ENCODE results near the gene ADAMTSL4. TPM values are rescaled to one million over a fixed set of nuclear protein-coding genes. Genes with fewer than 3 reads are reported as not detected.
A peak's percentile ranks its signal among the peaks of the same experiment; 100 is the strongest.

The ADAMTSL4 gene
- total and polyA plus RNA-seq, 9 donors: 20.2 to 56.0 (median 43.5) TPM

GRCh38 chr1:150514260-150514659, 34.9 kb upstream of the ADAMTSL4 start:
- peaks cover 11% of the 10 kb centered on the region for H3K36me3 ChIP-seq (ENCODE audit: control insufficient read depth, insufficient read depth, low read length)
- whole genome bisulfite sequencing (ENCODE audit: insufficient coverage): 90% methylated on average over 9 of the region's 9 CpGs
- no peaks in the 10 kb centered on the region for H3K27me3 ChIP-seq (ENCODE audit: control insufficient read depth, insufficient read depth, low read length)
- H3K4me3 ChIP-seq (ENCODE audit: low read length): no peak overlapping the region
- no peak overlapping the region for H3K27ac ChIP-seq (ENCODE audit: low read length)
- no peaks in the 10 kb centered on the region for H3K9me3 ChIP-seq (replicated peaks; ENCODE audit: control insufficient read depth, low read depth, low read length)
- peaks cover 30% of the 10 kb centered on the region for H3K4me1 ChIP-seq (ENCODE audit: control insufficient read depth, insufficient read depth, low read length)
- DNase-seq: no peak

GRCh38 chr1:150514913-150515327, 34.3 kb upstream of the ADAMTSL4 start:
- peaks cover 30% of the 10 kb centered on the region for H3K4me1 ChIP-seq (ENCODE audit: control insufficient read depth, insufficient read depth, low read length)

GRCh38 chr1:150515328-150516049, 33.7 kb upstream of the ADAMTSL4 start, which contains the start of gene FALEC:
FALEC (plus strand) TSS chr1:150515752.
- DNase-seq: peak; percentile 98
- no peaks in the 10 kb centered on the region for H3K9me3 ChIP-seq (replicated peaks; ENCODE audit: control insufficient read depth, low read depth, low read length)
- peaks cover 30% of the 10 kb centered on the region for H3K4me1 ChIP-seq (ENCODE audit: control insufficient read depth, insufficient read depth, low read length)
- H3K4me3 ChIP-seq (ENCODE audit: low read length): peak within 1 kb of the TSS; percentile 76
- H3K36me3 ChIP-seq (ENCODE audit: control insufficient read depth, insufficient read depth, low read length): peaks cover 11% of the 10 kb centered on the region
- peak within 1 kb of the TSS; percentile 93 for H3K27ac ChIP-seq (ENCODE audit: low read length)
- WGBS (ENCODE audit: insufficient coverage): 0% methylated on average over 45 of the region's 54 CpGs
- H3K27me3 ChIP-seq (ENCODE audit: control insufficient read depth, insufficient read depth, low read length): no peaks in the 10 kb centered on the region

More at GRCh38 chr1:150514913-150515327, 34.3 kb upstream of the ADAMTSL4 start:
- Histone ChIP-seq H3K36me3 (ENCODE audit: control insufficient read depth, insufficient read depth, low read length) (peaks cover 11% of the 10 kb centered on the region), H3K9me3 (replicated peaks; ENCODE audit: control insufficient read depth, low read depth, low read length) (no peaks in the 10 kb centered on the region), H3K4me3 (ENCODE audit: low read length) (peak overlapping the region; percentile 76), H3K27me3 (ENCODE audit: control insufficient read depth, insufficient read depth, low read length) (no peaks in the 10 kb centered on the region), H3K27ac (ENCODE audit: low read length) (peak overlapping the region; percentile 93)
- 15% methylated on average over 18 of the region's 21 CpGs for WGBS (ENCODE audit: insufficient coverage)
- DNase-seq: no peak

GRCh38 chr1:150516050-150516591, 33.1 kb upstream of the ADAMTSL4 start:
- peak overlapping the region; percentile 72 for H3K27ac ChIP-seq (ENCODE audit: low read length)

GRCh38 chr1:150516616-150517015, 32.6 kb upstream of the ADAMTSL4 start:
- H3K4me3 ChIP-seq (ENCODE audit: low read length): no peak overlapping the region
- H3K27me3 ChIP-seq (ENCODE audit: control insufficient read depth, insufficient read depth, low read length): no peaks in the 10 kb centered on the region
- no peaks in the 10 kb centered on the region for H3K9me3 ChIP-seq (replicated peaks; ENCODE audit: control insufficient read depth, low read depth, low read length)
- peaks cover 30% of the 10 kb centered on the region for H3K4me1 ChIP-seq (ENCODE audit: control insufficient read depth, insufficient read depth, low read length)
- WGBS (ENCODE audit: insufficient coverage): no CpG with 5 or more reads among the region's 4 CpGs
- H3K36me3 ChIP-seq (ENCODE audit: control insufficient read depth, insufficient read depth, low read length): peaks cover under 1% of the 10 kb centered on the region
- no peak for DNase-seq
- peak overlapping the region; percentile 51 for H3K27ac ChIP-seq (ENCODE audit: low read length)

More at GRCh38 chr1:150516050-150516591, 33.1 kb upstream of the ADAMTSL4 start:
- 3% methylated on average over 11 of the region's 19 CpGs for whole genome bisulfite sequencing (ENCODE audit: insufficient coverage)
- peak overlapping the region; percentile 76 for H3K4me3 ChIP-seq (ENCODE audit: low read length)
- H3K9me3 ChIP-seq (replicated peaks; ENCODE audit: control insufficient read depth, low read depth, low read length): no peaks in the 10 kb centered on the region
- peak; percentile 56 for DNase-seq
- peaks cover 30% of the 10 kb centered on the region for H3K4me1 ChIP-seq (ENCODE audit: control insufficient read depth, insufficient read depth, low read length)
- H3K27me3 ChIP-seq (ENCODE audit: control insufficient read depth, insufficient read depth, low read length): no peaks in the 10 kb centered on the region
- H3K36me3 ChIP-seq (ENCODE audit: control insufficient read depth, insufficient read depth, low read length): peaks cover 5% of the 10 kb centered on the region

GRCh38 chr1:150521196-150521968, 27.8 kb upstream of the ADAMTSL4 start:
- DNase-seq: no peak

GRCh38 chr1:150525348-150525747, 23.9 kb upstream of the ADAMTSL4 start:
- Histone ChIP-seq H3K36me3 (ENCODE audit: control insufficient read depth, insufficient read depth, low read length) (no peaks in the 10 kb centered on the region), H3K27ac (ENCODE audit: low read length) (no peak overlapping the region), H3K4me3 (ENCODE audit: low read length) (no peak overlapping the region), H3K27me3 (ENCODE audit: control insufficient read depth, insufficient read depth, low read length) (no peaks in the 10 kb centered on the region), H3K4me1 (ENCODE audit: control insufficient read depth, insufficient read depth, low read length) (peaks cover 4% of the 10 kb centered on the region), H3K9me3 (replicated peaks; ENCODE audit: control insufficient read depth, low read depth, low read length) (no peaks in the 10 kb centered on the region)
- WGBS (ENCODE audit: insufficient coverage): 100% methylated on average over 2 of the region's 3 CpGs
- no peak for DNase-seq

More at GRCh38 chr1:150521196-150521968, 27.8 kb upstream of the ADAMTSL4 start:
- Histone ChIP-seq H3K4me3 (ENCODE audit: low read length) (no peak overlapping the region), H3K27me3 (ENCODE audit: control insufficient read depth, insufficient read depth, low read length) (no peaks in the 10 kb centered on the region), H3K36me3 (ENCODE audit: control insufficient read depth, insufficient read depth, low read length) (no peaks in the 10 kb centered on the region), H3K9me3 (replicated peaks; ENCODE audit: control insufficient read depth, low read depth, low read length) (no peaks in the 10 kb centered on the region), H3K4me1 (ENCODE audit: control insufficient read depth, insufficient read depth, low read length) (peaks cover 5% of the 10 kb centered on the region), H3K27ac (ENCODE audit: low read length) (no peak overlapping the region)
- no CpG with 5 or more reads among the region's 1 CpG for WGBS (ENCODE audit: insufficient coverage)

GRCh38 chr1:150528196-150528595, 21.0 kb upstream of the ADAMTSL4 start:
- no peak for DNase-seq
- H3K9me3 ChIP-seq (replicated peaks; ENCODE audit: control insufficient read depth, low read depth, low read length): no peaks in the 10 kb centered on the region
- no CpG with 5 or more reads among the region's 1 CpG for WGBS (ENCODE audit: insufficient coverage)
- H3K4me3 ChIP-seq (ENCODE audit: low read length): no peak overlapping the region
- no peaks in the 10 kb centered on the region for H3K27me3 ChIP-seq (ENCODE audit: control insufficient read depth, insufficient read depth, low read length)
- H3K27ac ChIP-seq (ENCODE audit: low read length): no peak overlapping the region
- H3K4me1 ChIP-seq (ENCODE audit: control insufficient read depth, insufficient read depth, low read length): peaks cover 16% of the 10 kb centered on the region
- no peaks in the 10 kb centered on the region for H3K36me3 ChIP-seq (ENCODE audit: control insufficient read depth, insufficient read depth, low read length)

GRCh38 chr1:150529017-150529416, 20.2 kb upstream of the ADAMTSL4 start:
- WGBS (ENCODE audit: insufficient coverage): 21% methylated on average over 4 of the region's 4 CpGs
- no peaks in the 10 kb centered on the region for H3K36me3 ChIP-seq (ENCODE audit: control insufficient read depth, insufficient read depth, low read length)
- H3K4me1 ChIP-seq (ENCODE audit: control insufficient read depth, insufficient read depth, low read length): peaks cover 20% of the 10 kb centered on the region
- no peaks in the 10 kb centered on the region for H3K27me3 ChIP-seq (ENCODE audit: control insufficient read depth, insufficient read depth, low read length)
- peak; percentile 68 for DNase-seq
- no peak overlapping the region for H3K4me3 ChIP-seq (ENCODE audit: low read length)
- H3K9me3 ChIP-seq (replicated peaks; ENCODE audit: control insufficient read depth, low read depth, low read length): no peaks in the 10 kb centered on the region
- no peak overlapping the region for H3K27ac ChIP-seq (ENCODE audit: low read length)
